Cardiac muscle cell (in vitro differentiated cells and primary cell): Measurements from ENCODE around the gene TRPM5. TPM values are rescaled to one million over a fixed set of nuclear protein-coding genes. Genes with fewer than 3 reads are reported as not detected.

Source experiments
- DNase-seq, 2 donors: peaks; one replicate each; pipeline versions ENCODE4 v3.0.0 to v3.0.0-alpha.2; 2010 to 2017; ENCODE audit warnings: low read depth in 1 of 2, low spot score in 1 of 2
- H3K27ac ChIP-seq: fragments of 200-600 bp; sonication (generic); 2 replicates; pipeline ENCODE4 v1.5.1; 2016
- H3K27me3 ChIP-seq: fragments of 200-600 bp; sonication (generic); 2 replicates; pipeline ENCODE4 v1.6.0; 2016; ENCODE audit warnings: control low read depth
- H3K36me3 ChIP-seq: fragments of 200-600 bp; sonication (generic); 2 replicates; pipeline ENCODE4 v1.5.1; 2016; ENCODE audit warnings: control low read depth
- H3K4me1 ChIP-seq: fragments of 200-600 bp; sonication (generic); 2 replicates; pipeline ENCODE4 v1.8.1; 2017; ENCODE audit warnings: low read depth, mild to moderate bottlenecking, mixed run types
- H3K4me3 ChIP-seq: fragments of 200-600 bp; sonication (generic); 2 replicates; pipeline ENCODE4 v1.5.1; 2016; ENCODE audit warnings: mild to moderate bottlenecking
- H3K9me3 ChIP-seq: fragments of 200-600 bp; sonication (generic); 2 replicates; pipeline ENCODE4 v1.5.1; 2017; ENCODE audit warnings: low read depth, mild to moderate bottlenecking, control low read depth
- CTCF ChIP-seq: IDR thresholded peaks from 2 replicates; pipeline ENCODE4 v1.5.1; 2012; ENCODE audit warnings: low read depth, mild to moderate bottlenecking, low read length
- polyA plus RNA-seq: library from polyadenylated mRNA; unstranded; fragments of >200 nt; fragmentation: Nextera tagmentation; extraction: Ambion mirVana; gene quantifications from 2 replicates; pipeline ENCODE4 v1.2.1, GENCODE V29; 2016
- total RNA-seq: library from RNA; depleted of rRNA; stranded (reverse); fragments of >200 nt; gene quantifications from 2 replicates; pipeline ENCODE4 v1.2.3, GENCODE V29; 2016

The TRPM5 gene
- total and polyA plus RNA-seq, 2 experiments from 2014 or later, result 0.33 to 0.66 TPM

- no peaks in the 10 kb centered on the region for H3K36me3 ChIP-seq
- TF ChIP-seq CTCF, result no peak
- DNase-seq, result no peak
- H3K27ac ChIP-seq, result no peak overlapping the region
- H3K4me1 ChIP-seq, result no peaks in the 10 kb centered on the region
- H3K9me3 ChIP-seq, result no peaks in the 10 kb centered on the region
- H3K27me3 ChIP-seq, result peaks cover 70% of the 10 kb centered on the region
- no peak overlapping the region for H3K4me3 ChIP-seq
These were observed 7.6 kb upstream of the TRPM5 start for GRCh38 chr11:2451916-2452315.

DNA sequence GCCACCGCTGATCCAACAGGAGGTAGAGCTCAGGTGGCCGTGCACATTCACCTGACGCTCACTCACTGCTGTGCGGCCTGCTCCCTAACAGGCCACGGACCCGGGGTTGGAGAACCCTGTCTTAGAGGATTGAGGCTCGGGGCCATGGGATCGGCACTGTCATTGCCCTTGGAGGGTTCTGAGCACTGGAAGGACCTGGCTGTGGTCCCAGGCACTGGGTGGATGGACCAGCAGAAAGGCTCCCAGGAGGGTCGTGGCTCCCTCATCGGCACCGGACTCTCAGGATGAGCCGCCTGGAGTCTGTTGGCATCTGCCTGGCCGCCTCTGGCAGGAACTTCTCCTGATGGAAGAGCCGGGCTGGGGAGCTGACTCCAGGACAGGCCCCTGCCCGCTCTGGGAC lies 7.0 kb upstream of the TRPM5 start:
- no peaks in the 10 kb centered on the region for H3K4me1 ChIP-seq
- H3K27me3 ChIP-seq, result peaks cover 76% of the 10 kb centered on the region
- H3K9me3 ChIP-seq, result no peaks in the 10 kb centered on the region
- no peak overlapping the region for H3K4me3 ChIP-seq
- H3K36me3 ChIP-seq, result no peaks in the 10 kb centered on the region
- TF ChIP-seq CTCF, result no peak
- H3K27ac ChIP-seq, result no peak overlapping the region
- DNase-seq, result no peak

DNA sequence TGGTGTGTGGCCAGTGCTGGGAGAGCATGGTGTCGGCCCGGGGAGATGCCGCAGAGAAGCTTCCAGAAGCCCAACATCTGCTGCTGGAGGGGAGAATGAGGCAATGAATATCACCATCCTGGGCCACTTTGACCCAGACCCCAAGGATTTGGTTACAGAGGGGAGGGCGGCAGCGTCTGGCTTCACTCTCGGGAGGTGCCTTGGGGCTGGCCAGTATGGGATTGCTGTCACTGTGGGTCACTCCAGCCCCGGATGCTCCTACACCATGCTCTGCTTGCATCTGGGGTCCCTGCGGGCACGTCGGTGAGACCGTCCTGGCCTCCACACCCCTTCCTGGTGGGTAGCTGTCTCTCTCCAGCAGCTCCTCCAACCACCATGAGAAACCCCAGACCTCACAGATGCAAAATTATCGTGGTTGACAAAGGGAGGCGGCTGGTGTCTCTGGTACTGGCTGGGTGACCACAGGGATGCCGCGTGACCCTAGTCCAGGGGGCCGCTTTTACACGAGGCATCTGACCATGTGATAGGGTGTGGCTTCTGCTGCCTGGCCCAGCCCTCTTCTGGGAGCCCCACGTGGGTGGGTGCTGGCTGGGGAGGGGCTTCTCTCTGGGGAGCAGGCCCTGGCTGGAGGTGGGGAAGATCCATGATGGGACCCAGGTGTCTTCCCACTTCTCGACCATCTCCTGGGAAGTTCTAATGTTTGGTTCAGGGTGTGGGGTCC lies 6.2 kb upstream of the TRPM5 start:
- no peaks in the 10 kb centered on the region for H3K36me3 ChIP-seq
- H3K4me3 ChIP-seq, result no peak overlapping the region
- H3K27me3 ChIP-seq, result peaks cover 84% of the 10 kb centered on the region
- no peaks in the 10 kb centered on the region for H3K9me3 ChIP-seq
- DNase-seq, result no peak
- TF ChIP-seq CTCF, result no peak
- no peaks in the 10 kb centered on the region for H3K4me1 ChIP-seq
- no peak overlapping the region for H3K27ac ChIP-seq

DNA sequence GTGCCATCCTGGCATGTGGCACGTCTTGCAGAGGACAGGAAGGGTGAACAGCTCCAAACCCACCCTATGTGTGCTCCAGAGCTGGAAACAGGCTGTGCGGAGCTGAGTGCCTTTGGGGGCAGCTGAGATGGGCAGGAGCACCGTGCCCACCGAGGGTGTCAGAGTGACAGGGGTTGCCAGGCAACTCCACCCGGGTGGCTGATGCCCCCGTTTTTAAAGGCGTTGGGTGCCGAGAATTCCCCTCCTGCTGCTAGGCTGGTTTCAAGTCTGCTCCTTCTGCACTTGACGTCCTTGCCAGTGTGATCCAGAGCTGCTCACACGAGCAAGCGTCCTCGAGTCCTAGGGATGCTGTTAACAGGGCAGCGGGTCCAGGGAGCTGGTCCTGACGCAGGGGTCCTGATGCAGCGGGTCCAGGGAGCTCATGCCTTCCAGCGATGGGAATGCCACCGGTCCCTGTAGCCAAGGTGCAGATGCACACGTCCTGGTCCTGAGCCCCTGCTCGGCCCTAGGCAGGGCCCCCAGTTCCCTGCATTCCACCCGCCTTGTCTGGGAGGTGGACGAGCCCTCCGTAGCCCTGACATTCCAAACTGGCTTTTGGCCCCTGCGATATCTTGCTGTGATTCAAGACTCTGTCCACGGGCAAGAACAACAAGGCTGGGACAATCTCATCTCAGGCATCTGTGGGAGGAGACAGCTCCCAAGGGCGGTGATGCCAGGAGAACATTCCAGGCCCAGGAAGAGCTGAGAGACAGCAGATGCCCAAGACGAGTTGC lies 5.4 kb upstream of the TRPM5 start:
- no peaks in the 10 kb centered on the region for H3K4me1 ChIP-seq

More for the DNA sequence above, 5.4 kb upstream of the TRPM5 start:
- Histone ChIP-seq H3K9me3 (no peaks in the 10 kb centered on the region), H3K27me3 (peaks cover 91% of the 10 kb centered on the region), H3K27ac (no peak overlapping the region), H3K4me3 (no peak overlapping the region), H3K36me3 (no peaks in the 10 kb centered on the region)
- no peak for TF ChIP-seq CTCF
- no peak for DNase-seq
